ENCODE data around the gene AKAP8L. TPM values are rescaled to one million over a fixed set of nuclear protein-coding genes. Genes with fewer than 3 reads are reported as not detected.
"Not testable (repeated sequence)": the region's sequence is repeated elsewhere in the genome, so short reads cannot be mapped to it uniquely, and the experiment has no call there.

The AKAP8L gene
- total RNA-seq, 1 experiment from 2014 or later, result 123 TPM

DNA sequence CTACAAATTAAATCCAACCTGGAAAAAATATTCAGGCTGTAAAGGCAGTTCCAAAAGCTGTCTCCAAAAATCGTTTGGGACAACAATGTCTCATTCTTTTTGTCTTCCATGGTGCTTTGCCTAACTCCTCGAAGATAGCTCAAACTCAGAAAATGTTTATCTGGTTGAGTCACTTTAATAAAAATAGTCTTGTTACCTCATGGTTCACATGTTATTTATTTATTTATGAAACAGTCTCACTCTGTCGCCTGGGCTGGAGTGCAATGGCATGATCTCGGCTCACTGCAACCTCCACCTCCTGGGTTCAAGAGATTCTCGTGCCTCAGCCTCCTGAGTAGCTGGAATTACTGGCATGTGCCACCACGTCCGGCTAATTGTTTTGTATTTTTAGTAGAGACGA lies 81.6 kb downstream of the AKAP8L start:
- no peak overlapping the region for H3K56ac ChIP-seq (ENCODE audit: insufficient read length, low read depth, low read length)
- H3K23ac ChIP-seq (ENCODE audit: insufficient read length, low read depth, low read length), result no peak overlapping the region
- H3K4ac ChIP-seq (ENCODE audit: low read depth, low read length), result no peak overlapping the region
- TF ChIP-seq, protein P1, sequence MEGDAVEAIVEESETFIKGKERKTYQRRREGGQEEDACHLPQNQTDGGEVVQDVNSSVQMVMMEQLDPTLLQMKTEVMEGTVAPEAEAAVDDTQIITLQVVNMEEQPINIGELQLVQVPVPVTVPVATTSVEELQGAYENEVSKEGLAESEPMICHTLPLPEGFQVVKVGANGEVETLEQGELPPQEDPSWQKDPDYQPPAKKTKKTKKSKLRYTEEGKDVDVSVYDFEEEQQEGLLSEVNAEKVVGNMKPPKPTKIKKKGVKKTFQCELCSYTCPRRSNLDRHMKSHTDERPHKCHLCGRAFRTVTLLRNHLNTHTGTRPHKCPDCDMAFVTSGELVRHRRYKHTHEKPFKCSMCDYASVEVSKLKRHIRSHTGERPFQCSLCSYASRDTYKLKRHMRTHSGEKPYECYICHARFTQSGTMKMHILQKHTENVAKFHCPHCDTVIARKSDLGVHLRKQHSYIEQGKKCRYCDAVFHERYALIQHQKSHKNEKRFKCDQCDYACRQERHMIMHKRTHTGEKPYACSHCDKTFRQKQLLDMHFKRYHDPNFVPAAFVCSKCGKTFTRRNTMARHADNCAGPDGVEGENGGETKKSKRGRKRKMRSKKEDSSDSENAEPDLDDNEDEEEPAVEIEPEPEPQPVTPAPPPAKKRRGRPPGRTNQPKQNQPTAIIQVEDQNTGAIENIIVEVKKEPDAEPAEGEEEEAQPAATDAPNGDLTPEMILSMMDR (conservative IDR thresholded peaks at IDR 0.05), result no peak
- no peak overlapping the region for H4K8ac ChIP-seq (replicated peaks; ENCODE audit: insufficient read length, low read depth, low read length)
- H3K14ac ChIP-seq (ENCODE audit: insufficient read depth, low read length), result no peak overlapping the region
- no peak overlapping the region for H4K5ac ChIP-seq (ENCODE audit: insufficient read length, low read depth, low read length)
- H3K23me2 ChIP-seq (ENCODE audit: insufficient read length, low read depth, low read length, poor library complexity, severe bottlenecking), result peaks cover 7% of the 10 kb centered on the region
- no peak overlapping the region for H2BK20ac ChIP-seq (ENCODE audit: low read depth, low read length, poor library complexity, severe bottlenecking)
- no peak overlapping the region for H2AK5ac ChIP-seq (ENCODE audit: insufficient read length, low read length)
- no peak overlapping the region for H3K4me2 ChIP-seq (ENCODE audit: insufficient read depth, insufficient read length, low read length)
- H2BK5ac ChIP-seq (ENCODE audit: insufficient read length, low read length), result no peak overlapping the region
- H3K18ac ChIP-seq (ENCODE audit: insufficient read length, low read depth, low read length), result no peak overlapping the region
- H3K27ac ChIP-seq (ENCODE audit: insufficient read length, low read depth, low read length), result no peak overlapping the region
- WGBS (ENCODE audit: extremely low coverage, insufficient read length, low lambda C conversion rate), result no CpG with 5 or more reads among the region's 8 CpGs
- no peaks in the 10 kb centered on the region for H3K4me1 ChIP-seq (ENCODE audit: insufficient read depth, low read length)
- H4K20me1 ChIP-seq (ENCODE audit: control insufficient read depth, insufficient read depth, insufficient read length), result no peaks in the 10 kb centered on the region
- H4K91ac ChIP-seq (ENCODE audit: insufficient read length, low read depth, low read length), result no peak overlapping the region
- Mint-ChIP-seq H3K4me1 (peaks cover 0 to 3% of the 10 kb centered on the region in 2 experiments; a peak in 1 of 4 replicates), H3K9me3 (no peaks in the 10 kb centered on the region; a peak in 1 of 5 replicates), H3K27me3 (ENCODE audit: low read depth) (no peaks in the 10 kb centered on the region), H3K36me3 (ENCODE audit: insufficient read depth in 1 of 3, low read depth in 3 of 3) (peaks cover 0 to 11% (median 8%) of the 10 kb centered on the region in 3 experiments; a peak in 4 of 7 replicates), H3K27ac (no peak overlapping the region), H3K4me3 (no peak overlapping the region)
- H3K9ac ChIP-seq (ENCODE audit: extremely low read depth, insufficient read length, low read length), result no peak overlapping the region
- no peak overlapping the region for H2AFZ ChIP-seq (ENCODE audit: low read length)
- DNase-seq, result no peak
- no peak overlapping the region for H2BK120ac ChIP-seq (ENCODE audit: low read depth, low read length, poor library complexity, severe bottlenecking)
- H3T11ph ChIP-seq (ENCODE audit: low read length), result no peak overlapping the region
- no peaks in the 10 kb centered on the region for H3K27me3 ChIP-seq (ENCODE audit: insufficient read depth, low read length)
- H2BK12ac ChIP-seq (ENCODE audit: insufficient read length, low read depth, low read length), result no peak overlapping the region
- no peak overlapping the region for H2BK15ac ChIP-seq (ENCODE audit: low read depth, low read length)
- H3K79me2 ChIP-seq (ENCODE audit: insufficient read depth, low read length), result no peaks in the 10 kb centered on the region
- H3K9me3 ChIP-seq (ENCODE audit: control insufficient read depth, low read depth, low read length), result no peaks in the 10 kb centered on the region
- H3K79me1 ChIP-seq (ENCODE audit: insufficient read depth, low read depth, low read length, poor library complexity, severe bottlenecking), result no peaks in the 10 kb centered on the region

DNA sequence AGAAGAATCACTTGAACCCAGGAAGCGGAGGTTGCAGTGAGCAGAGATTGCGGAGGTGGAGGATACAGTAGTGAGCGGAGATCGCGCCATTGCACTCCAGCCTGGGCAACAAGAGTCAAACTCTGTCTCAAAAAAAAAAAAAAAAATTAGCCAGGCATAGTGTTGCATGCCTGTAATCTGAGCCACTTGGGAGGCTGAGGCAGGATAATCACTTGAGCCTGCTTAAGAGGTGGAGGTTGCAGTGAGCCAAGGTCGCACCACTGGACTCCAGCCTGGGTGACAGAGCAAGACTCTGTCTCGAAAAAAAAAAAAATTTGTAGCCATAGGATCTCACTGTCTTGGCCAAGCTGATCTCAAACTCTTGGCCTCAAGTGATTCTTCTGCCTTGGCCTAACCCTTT lies 82.8 kb downstream of the AKAP8L start:
- not testable (repeated sequence) for H3K18ac ChIP-seq (ENCODE audit: insufficient read length, low read depth, low read length); H3K27ac Mint-ChIP-seq; H4K5ac ChIP-seq (ENCODE audit: insufficient read length, low read depth, low read length); H3K79me1 ChIP-seq (ENCODE audit: insufficient read depth, low read depth, low read length, poor library complexity, severe bottlenecking); H3K79me2 ChIP-seq (ENCODE audit: insufficient read depth, low read length); H3K27ac ChIP-seq (ENCODE audit: insufficient read length, low read depth, low read length); H3K4me1 ChIP-seq (ENCODE audit: insufficient read depth, low read length); DNase-seq; H3K23ac ChIP-seq (ENCODE audit: insufficient read length, low read depth, low read length); H2BK15ac ChIP-seq (ENCODE audit: low read depth, low read length); H3K9me3 Mint-ChIP-seq; H2BK120ac ChIP-seq (ENCODE audit: low read depth, low read length, poor library complexity, severe bottlenecking); H4K8ac ChIP-seq (replicated peaks; ENCODE audit: insufficient read length, low read depth, low read length); H3K4ac ChIP-seq (ENCODE audit: low read depth, low read length); H3K56ac ChIP-seq (ENCODE audit: insufficient read length, low read depth, low read length); H3K23me2 ChIP-seq (ENCODE audit: insufficient read length, low read depth, low read length, poor library complexity, severe bottlenecking); H3K4me1 Mint-ChIP-seq; H3K4me3 Mint-ChIP-seq; H3K9ac ChIP-seq (ENCODE audit: extremely low read depth, insufficient read length, low read length); H2AK5ac ChIP-seq (ENCODE audit: insufficient read length, low read length); H3K9me3 ChIP-seq (ENCODE audit: control insufficient read depth, low read depth, low read length); H3K27me3 Mint-ChIP-seq (ENCODE audit: low read depth); H3K14ac ChIP-seq (ENCODE audit: insufficient read depth, low read length); H3T11ph ChIP-seq (ENCODE audit: low read length); H4K20me1 ChIP-seq (ENCODE audit: control insufficient read depth, insufficient read depth, insufficient read length); H3K27me3 ChIP-seq (ENCODE audit: insufficient read depth, low read length); H2AFZ ChIP-seq (ENCODE audit: low read length); H3K4me2 ChIP-seq (ENCODE audit: insufficient read depth, insufficient read length, low read length); H4K91ac ChIP-seq (ENCODE audit: insufficient read length, low read depth, low read length); H2BK12ac ChIP-seq (ENCODE audit: insufficient read length, low read depth, low read length); H2BK20ac ChIP-seq (ENCODE audit: low read depth, low read length, poor library complexity, severe bottlenecking); H2BK5ac ChIP-seq (ENCODE audit: insufficient read length, low read length)
- WGBS (ENCODE audit: extremely low coverage, insufficient read length, low lambda C conversion rate), result no CpG with 5 or more reads among the region's 7 CpGs
- peaks cover 3 to 13% (median 11%) of the 10 kb centered on the region in 3 experiments; a peak in 6 of 7 replicates for H3K36me3 Mint-ChIP-seq (ENCODE audit: insufficient read depth in 1 of 3, low read depth in 3 of 3)
